Osteoblast (primary cell): ENCODE data around the gene CHD6. TPM values are rescaled to one million over a fixed set of nuclear protein-coding genes. Genes with fewer than 3 reads are reported as not detected.

ENCODE experiments used
- DNase-seq: peaks from one replicate; pipeline ENCODE4 v3.0.0; 2011; ENCODE audit warnings: low spot score, mixed read lengths; ENCODE audit not compliant: insufficient read length; ENCODE audit errors: missing footprints
- H2AFZ ChIP-seq: 2 replicates; pipeline ENCODE4 v1.6.0; 2011; ENCODE audit warnings: mild to moderate bottlenecking, low read length
- H3K27ac ChIP-seq: 2 replicates; pipeline ENCODE4 v1.5.1; 2011; ENCODE audit warnings: mild to moderate bottlenecking, low read depth, low read length, moderate library complexity
- H3K27me3 ChIP-seq: 2 replicates; pipeline ENCODE4 v1.6.0; 2012; ENCODE audit warnings: mild to moderate bottlenecking, control low read depth, inconsistent platforms, low read length, moderate library complexity; ENCODE audit not compliant: insufficient read depth
- H3K36me3 ChIP-seq: 2 replicates; pipeline ENCODE4 v1.5.1; 2011; ENCODE audit warnings: mild to moderate bottlenecking, low read length, control low read depth, moderate library complexity; ENCODE audit not compliant: insufficient read depth
- H3K4me1 ChIP-seq: 2 replicates; pipeline ENCODE4 v1.5.1; 2011; ENCODE audit warnings: mild to moderate bottlenecking, low read length, control low read depth, moderate library complexity; ENCODE audit not compliant: insufficient read depth
- H3K4me2 ChIP-seq: 2 replicates; pipeline ENCODE4 v1.6.0; 2011; ENCODE audit warnings: mild to moderate bottlenecking, low read length; ENCODE audit not compliant: insufficient read depth
- H3K4me3 ChIP-seq: fragments of 200-600 bp; sonication (generic); 3 replicates; pipeline ENCODE4 v1.5.1; 2012; ENCODE audit warnings: mild to moderate bottlenecking, low read length, inconsistent platforms; ENCODE audit not compliant: insufficient read depth
- H3K79me2 ChIP-seq: 2 replicates; pipeline ENCODE4 v1.6.0; 2012; ENCODE audit warnings: mild to moderate bottlenecking, low read length, control low read depth, inconsistent platforms; ENCODE audit not compliant: insufficient read depth
- H3K9me3 ChIP-seq: 2 replicates; pipeline ENCODE4 v1.5.1; 2011; ENCODE audit warnings: low read depth, low read length, control low read depth
- H4K20me1 ChIP-seq: 2 replicates; pipeline ENCODE4 v1.6.0; 2012; ENCODE audit warnings: mild to moderate bottlenecking, low read length, control low read depth; ENCODE audit not compliant: insufficient read depth
- total RNA-seq: library from RNA; depleted of rRNA; stranded (reverse); fragments of >200 nt; gene quantifications from 2 replicates; pipeline ENCODE4 v1.2.3, GENCODE V29; 2012
- TF ChIP-seq, protein P1 (sequence below): IDR thresholded peaks from 2 replicates; pipeline ENCODE4 v1.5.1; 2011; ENCODE audit warnings: mild to moderate bottlenecking, low read depth, low read length, moderate library complexity; ENCODE audit errors: extremely low read depth

CHD6 gene
- total RNA-seq, 1 donor, result 32.2 TPM

DNA sequence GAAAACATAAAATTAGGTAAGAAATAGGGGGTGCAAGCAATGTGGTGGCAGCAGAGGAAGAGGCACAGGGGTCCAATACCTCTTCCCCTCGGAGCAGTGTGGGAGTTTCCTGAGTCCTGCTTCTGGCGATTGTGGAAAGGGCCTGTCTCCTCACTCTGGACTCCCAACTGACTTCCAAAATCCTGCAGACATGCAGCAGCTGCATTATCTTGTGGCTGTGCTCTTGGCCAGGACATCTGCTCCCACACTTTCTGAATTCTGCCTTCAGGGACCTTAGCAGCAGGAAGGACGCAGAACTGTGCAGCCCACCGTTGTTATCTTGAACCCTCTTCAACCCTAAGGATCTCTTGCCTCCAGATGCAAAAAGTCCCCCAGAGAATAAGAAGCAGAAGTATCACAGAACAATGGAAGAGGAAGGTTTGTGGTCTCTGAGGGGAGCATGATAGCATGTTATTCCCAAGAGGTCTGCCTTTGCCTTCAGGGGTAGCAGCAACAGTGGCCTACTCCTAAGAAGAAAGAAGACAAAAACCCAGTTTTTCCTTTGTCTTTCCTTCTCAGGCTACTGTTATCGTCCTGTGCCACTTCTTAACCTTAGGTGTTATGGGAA, 149.1 kb downstream of the CHD6 start:
- Histone ChIP-seq H3K9me3 (no peaks in the 10 kb centered on the region), H3K4me2 (no peak overlapping the region), H4K20me1 (no peaks in the 10 kb centered on the region), H3K36me3 (peaks cover 32% of the 10 kb centered on the region), H3K27ac (no peak overlapping the region), H3K79me2 (no peaks in the 10 kb centered on the region), H3K4me1 (peaks cover 6% of the 10 kb centered on the region), H3K4me3 (no peak overlapping the region), H3K27me3 (no peaks in the 10 kb centered on the region), H2AFZ (no peak overlapping the region)
- TF ChIP-seq, protein P1, sequence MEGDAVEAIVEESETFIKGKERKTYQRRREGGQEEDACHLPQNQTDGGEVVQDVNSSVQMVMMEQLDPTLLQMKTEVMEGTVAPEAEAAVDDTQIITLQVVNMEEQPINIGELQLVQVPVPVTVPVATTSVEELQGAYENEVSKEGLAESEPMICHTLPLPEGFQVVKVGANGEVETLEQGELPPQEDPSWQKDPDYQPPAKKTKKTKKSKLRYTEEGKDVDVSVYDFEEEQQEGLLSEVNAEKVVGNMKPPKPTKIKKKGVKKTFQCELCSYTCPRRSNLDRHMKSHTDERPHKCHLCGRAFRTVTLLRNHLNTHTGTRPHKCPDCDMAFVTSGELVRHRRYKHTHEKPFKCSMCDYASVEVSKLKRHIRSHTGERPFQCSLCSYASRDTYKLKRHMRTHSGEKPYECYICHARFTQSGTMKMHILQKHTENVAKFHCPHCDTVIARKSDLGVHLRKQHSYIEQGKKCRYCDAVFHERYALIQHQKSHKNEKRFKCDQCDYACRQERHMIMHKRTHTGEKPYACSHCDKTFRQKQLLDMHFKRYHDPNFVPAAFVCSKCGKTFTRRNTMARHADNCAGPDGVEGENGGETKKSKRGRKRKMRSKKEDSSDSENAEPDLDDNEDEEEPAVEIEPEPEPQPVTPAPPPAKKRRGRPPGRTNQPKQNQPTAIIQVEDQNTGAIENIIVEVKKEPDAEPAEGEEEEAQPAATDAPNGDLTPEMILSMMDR, result no peak
- DNase-seq, result no peak

DNA sequence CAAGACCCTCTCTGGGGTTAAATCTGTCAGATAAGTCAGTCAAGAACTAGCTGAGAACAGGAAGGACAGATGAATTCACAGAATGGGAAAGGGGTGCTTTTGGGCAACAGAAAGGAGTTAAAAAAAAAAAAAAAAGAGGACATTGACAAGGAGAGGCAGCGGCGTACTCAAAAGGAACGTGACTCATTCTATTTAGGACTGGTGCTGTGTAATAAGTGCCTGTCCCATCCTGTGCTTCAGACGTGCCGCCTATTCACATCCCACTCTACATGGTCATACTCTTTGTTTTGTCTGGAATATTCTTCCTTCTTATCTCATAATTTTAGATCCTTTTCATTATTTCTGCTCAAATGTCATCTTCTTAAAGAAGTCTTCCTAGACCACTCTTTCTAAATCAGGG, 150.5 kb downstream of the CHD6 start:
- Histone ChIP-seq H3K4me3 (no peak overlapping the region), H2AFZ (no peak overlapping the region), H3K4me2 (no peak overlapping the region), H4K20me1 (no peaks in the 10 kb centered on the region), H3K4me1 (peaks cover 6% of the 10 kb centered on the region), H3K36me3 (peaks cover 27% of the 10 kb centered on the region), H3K79me2 (no peaks in the 10 kb centered on the region), H3K27me3 (no peaks in the 10 kb centered on the region), H3K9me3 (no peaks in the 10 kb centered on the region), H3K27ac (no peak overlapping the region)
- no peak for DNase-seq
- TF ChIP-seq, protein P1, result no peak

DNA sequence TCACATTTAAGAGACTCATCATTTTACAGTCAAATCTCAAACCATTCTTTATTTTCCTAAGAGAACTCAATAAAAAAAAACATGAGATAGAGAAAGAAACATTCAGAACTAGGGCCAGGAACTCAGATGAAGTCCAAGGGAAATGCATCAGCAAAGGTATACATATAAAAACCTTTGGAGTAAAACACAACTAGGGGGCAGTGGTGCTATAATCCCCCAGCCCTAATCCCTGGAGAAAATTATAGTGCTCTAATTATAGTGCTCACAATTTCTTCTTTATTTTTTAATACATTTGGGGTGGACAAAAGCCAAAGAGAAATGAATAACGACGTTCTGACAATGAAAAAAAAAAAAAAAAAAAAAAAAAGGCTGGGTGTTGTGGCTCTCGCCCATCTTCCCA, 151.0 kb downstream of the CHD6 start:
- Histone ChIP-seq H3K4me2 (no peak overlapping the region), H3K9me3 (no peaks in the 10 kb centered on the region), H3K36me3 (peaks cover 26% of the 10 kb centered on the region), H3K4me1 (peaks cover 6% of the 10 kb centered on the region), H3K27ac (no peak overlapping the region), H3K79me2 (no peaks in the 10 kb centered on the region), H3K27me3 (no peaks in the 10 kb centered on the region), H3K4me3 (no peak overlapping the region), H4K20me1 (no peaks in the 10 kb centered on the region), H2AFZ (no peak overlapping the region)
- no peak for DNase-seq
- TF ChIP-seq, protein P1, result no peak

DNA sequence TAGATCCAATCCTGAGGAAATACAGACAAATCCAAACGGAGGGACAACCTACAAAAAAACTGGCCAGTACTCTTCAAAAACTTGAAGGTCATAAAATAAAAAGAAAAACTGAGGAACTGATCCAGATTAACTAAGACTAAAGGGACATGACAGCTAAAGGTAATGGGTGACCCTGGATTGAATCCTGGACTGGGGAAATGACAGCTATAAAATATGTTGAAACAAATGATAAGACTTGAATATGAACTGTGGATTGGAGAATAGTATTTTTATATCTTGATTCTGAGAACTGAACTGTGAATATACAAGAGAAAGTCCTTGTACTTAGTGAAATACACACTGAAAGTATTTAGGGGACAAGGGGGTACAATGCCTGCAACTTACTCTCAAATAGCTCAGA, 154.6 kb downstream of the CHD6 start:
- TF ChIP-seq, protein P1, result no peak
- Histone ChIP-seq H3K9me3 (no peaks in the 10 kb centered on the region), H4K20me1 (no peaks in the 10 kb centered on the region), H3K79me2 (no peaks in the 10 kb centered on the region), H2AFZ (no peak overlapping the region), H3K27ac (no peak overlapping the region), H3K27me3 (no peaks in the 10 kb centered on the region), H3K36me3 (peaks cover 15% of the 10 kb centered on the region), H3K4me3 (no peak overlapping the region), H3K4me1 (no peaks in the 10 kb centered on the region), H3K4me2 (no peak overlapping the region)
- no peak for DNase-seq
